ENCODE results near the gene ZIC5. TPM values are rescaled to one million over a fixed set of nuclear protein-coding genes. Genes with fewer than 3 reads are reported as not detected.
"Not testable (repeated sequence)": the region's sequence is repeated elsewhere in the genome, so short reads cannot be mapped to it uniquely, and the experiment has no call there.

The ZIC5 gene
- total RNA-seq, 1 donor from 2014 or later: not detected

DNA sequence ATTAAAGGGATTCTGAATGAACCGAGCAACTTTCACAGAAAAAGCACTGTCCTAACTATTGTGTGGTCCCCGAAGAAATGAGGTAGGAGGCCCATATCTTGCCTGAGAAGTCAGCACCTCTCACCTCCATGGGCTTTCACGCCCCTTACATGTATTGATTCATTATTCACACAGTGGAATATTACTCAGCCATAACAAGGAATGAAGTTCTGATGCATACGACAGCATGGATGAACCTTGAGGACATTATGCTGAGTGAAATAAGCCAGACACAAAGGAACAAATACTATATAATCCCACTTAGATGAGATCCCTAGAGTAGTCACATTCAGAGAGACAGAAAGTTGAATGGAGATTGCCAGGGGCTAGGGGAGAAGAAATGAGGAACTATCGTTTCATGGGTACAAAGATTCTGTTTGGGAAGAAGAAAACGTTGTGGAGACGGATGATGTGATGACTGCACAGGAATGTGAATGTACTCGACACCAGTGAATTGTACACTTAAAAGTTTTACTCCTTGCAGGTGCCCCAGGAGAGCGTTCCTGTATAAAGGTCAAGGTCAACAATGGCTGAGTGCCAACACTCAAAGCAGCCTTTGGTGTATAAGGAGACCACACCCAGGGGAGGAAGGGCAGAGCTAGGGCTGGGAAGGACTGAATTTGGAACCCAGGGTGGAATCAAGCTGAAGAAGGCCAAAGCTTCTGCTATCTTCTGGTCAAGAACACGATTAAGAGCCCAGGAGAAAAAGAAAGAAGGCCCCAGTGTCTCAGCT lies 22.5 kb downstream of the ZIC5 start:
- ATAC-seq: no peak
- intact Hi-C loops (cut with micrococcal nuclease): no loop called here
- no peak for DNase-seq

DNA sequence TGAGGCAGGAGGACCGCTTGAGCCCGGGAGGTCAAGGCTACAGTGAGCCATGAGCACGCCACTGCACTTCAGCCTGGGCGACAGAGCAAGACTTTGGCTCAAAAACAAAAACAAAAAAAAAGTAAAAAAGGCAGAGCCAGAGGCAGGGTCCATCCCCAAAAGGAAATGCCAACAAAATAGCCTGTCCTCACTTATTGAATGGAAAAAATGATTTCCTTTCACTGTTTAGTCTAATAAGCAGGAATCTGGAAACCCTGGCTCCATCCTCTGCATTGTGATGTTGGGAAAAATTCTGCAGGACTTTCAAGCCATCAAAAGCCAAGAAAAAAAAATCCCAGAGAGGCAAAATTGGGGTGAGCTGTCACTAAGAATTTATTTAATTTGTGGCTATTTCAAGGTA lies 23.2 kb downstream of the ZIC5 start:
- DNase-seq (no peak), ATAC-seq (no peak)

GRCh38 chr13:99947666-99948065 lies 23.9 kb downstream of the ZIC5 start:
- intact Hi-C loops (cut with micrococcal nuclease): no loop called here
- ATAC-seq (no peak), DNase-seq (no peak)

More for the DNA sequence above, 23.2 kb downstream of the ZIC5 start:
- intact Hi-C loops (cut with micrococcal nuclease): no loop called here

GRCh38 chr13:99945515-99945914 lies 26.1 kb downstream of the ZIC5 start:
- ATAC-seq; DNase-seq; intact Hi-C loops (cut with micrococcal nuclease): not testable (repeated sequence)

DNA sequence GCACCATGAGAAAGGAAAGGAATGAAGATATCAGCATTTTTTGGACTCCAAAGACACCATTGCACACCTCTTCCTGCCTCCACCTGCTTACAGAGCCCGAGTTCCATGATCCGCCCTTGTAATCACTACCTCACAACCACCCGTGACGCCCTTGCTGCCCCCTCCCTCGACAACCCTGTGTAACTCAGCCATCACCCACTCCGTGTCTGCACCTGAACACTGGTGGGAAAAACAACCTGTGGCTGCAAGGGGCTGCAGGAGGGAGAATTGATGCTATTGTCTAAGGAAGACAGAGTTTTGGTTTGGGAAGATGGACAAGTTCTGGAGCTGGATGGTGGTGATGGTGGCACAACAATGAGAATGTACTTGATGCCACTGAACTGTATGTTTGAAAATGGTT lies 27.0 kb downstream of the ZIC5 start:
- DNase-seq (no peak), ATAC-seq (no peak)
- intact Hi-C loops (cut with micrococcal nuclease): no loop called here

DNA sequence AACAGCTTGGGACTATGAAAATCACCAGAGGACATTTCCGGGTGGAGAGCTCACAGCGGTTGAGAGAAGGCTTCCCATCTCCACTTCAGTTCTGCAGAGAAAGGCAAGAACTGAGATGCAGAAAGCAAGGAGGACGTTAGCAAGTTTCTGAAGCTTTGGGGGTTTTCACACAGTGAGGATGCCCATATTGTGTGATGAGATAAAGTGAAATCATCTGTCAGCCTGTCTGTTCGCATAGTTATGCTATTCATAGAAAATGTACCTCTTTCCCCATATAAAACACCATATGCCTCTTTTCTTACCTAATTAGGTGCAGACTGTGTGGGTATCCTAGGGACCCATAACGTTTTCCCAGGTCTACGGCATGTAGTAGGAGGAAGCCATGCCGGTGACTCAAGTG lies 27.5 kb downstream of the ZIC5 start:
- no peak for ATAC-seq
- intact Hi-C loops (cut with micrococcal nuclease): no loop called here
- no peak for DNase-seq

DNA sequence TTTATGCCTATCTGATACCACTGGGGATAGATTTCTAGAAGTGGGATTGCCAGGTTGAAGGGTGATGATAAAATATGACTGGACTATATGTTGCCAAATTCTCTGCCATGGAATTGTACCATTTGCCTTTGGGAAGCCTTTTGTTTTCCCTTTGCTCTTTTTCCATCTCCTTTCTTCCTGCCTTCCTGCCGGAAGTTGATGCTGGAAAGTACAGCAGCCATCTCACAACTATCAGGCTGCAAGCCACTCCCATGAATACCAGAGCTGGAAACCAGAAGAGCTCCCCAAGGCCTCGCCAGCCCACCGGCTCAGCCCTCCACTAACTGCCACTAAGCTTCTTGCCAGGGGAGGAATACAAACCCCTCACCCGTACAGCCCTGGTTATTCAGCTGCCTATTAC lies 29.7 kb downstream of the ZIC5 start:
- no peak for ATAC-seq
- DNase-seq: no peak
- intact Hi-C loops (cut with micrococcal nuclease): no loop called here

DNA sequence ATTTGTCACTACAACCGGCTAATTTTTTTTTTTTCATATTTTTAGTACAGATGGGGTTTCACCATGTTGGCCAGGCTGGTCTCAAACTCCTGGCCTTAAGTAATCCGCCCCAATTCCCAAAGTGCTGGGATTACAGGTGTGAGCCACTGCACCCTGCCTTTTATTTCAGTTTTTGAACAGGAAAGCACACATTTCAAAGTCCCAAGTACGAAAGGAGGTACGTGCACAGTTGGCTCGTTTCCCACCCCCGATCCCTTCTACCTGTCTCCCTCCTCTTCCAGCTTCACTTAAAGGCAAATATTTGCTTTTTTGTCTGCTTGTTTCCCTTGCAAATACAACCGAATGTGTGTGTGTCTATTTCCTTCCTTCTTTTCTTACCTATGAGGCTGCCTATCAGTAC lies 30.5 kb downstream of the ZIC5 start:
- no peak for ATAC-seq
- intact Hi-C loops (cut with micrococcal nuclease): no loop called here

DNA sequence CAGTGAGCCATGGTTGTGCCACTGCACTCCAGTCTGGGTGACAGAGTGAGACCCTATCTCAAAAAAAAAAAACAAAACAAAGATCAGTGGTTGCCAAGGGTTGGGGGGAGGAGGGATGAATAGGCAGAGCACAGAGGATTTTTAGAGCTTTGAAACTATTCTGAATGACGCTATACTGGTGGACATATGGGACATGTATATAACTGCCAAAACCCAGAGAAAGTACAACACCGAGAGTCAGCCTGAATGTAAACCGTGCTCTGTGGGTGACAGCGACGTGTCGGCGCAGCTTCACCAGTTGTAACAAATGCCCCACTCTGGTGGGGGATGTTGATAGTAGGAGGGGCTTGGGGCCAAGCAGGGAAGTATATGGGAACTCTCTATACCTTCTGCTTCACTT lies 32.9 kb downstream of the ZIC5 start:
- no peak for ATAC-seq
- intact Hi-C loops (cut with micrococcal nuclease): no loop called here
- DNase-seq: no peak

More for the DNA sequence above, 30.5 kb downstream of the ZIC5 start:
- no peak for DNase-seq

DNA sequence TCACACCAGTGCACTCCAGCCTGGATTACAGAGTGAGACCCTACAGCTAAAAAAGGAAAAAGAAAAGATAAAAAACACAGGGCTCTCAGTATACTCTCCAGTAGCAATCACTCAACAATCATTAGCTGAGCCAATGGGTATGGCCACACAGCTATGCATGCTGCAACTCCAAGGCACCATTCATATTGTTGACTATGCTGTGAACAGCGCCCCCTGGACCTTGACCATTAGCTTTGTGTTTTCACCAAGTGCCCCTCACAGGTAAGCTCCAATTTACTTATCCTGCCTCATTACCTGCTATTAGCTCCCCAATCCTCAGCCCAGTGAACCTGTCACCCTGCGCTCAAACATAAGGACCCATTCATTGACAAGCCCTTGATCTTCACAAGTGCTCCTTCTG lies 35.8 kb downstream of the ZIC5 start:
- DNase-seq (no peak), ATAC-seq (no peak)
- intact Hi-C loops (cut with micrococcal nuclease): no loop called here

- ATAC-seq (no peak), DNase-seq (no peak)
- intact Hi-C loops (cut with micrococcal nuclease): no loop called here
Observed at GRCh38 chr13:99932912-99933311, 38.7 kb downstream of the ZIC5 start.

DNA sequence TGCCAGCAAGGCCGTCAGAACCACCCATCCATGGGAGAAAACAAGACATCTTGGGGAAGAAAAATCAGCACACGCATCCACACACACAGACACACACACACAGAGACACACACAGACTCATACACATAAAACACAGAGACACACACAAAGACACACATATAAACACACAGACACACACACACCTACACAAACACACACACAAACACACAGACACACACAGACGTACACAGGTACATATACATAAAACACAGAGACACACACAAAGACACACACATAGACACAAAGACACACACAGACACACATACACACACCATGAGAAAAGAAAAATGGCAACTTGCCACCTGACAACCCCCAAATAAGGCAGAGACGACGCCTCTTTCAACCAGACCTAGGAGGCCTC lies 40.6 kb downstream of the ZIC5 start:
- ATAC-seq (no peak), DNase-seq (no peak)
- intact Hi-C loops (cut with micrococcal nuclease): no loop called here

DNA sequence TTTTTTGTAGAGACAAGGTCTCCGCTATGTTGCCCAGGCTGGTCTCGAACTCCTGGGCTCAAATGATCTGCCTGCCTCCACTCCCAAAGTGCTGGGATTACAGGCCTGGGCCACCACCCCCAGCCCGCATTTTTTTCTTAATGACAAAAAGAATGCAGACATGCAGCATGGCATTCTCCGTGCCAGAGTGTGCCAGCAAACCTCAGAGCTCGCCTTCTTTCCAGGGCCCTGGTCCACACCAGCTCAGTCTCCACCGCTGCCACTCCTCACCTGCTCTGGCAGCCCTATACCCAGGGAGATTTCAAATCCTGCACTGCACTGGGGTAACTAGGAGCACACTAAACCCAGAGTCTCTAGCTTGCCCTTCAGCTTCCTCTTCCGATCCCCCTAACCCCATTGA lies 41.7 kb downstream of the ZIC5 start:
- intact Hi-C loops (cut with micrococcal nuclease): loop anchor here (10.0 kb wide), 1 partner anchor 585 kb away; no protein-coding TSS in a partner anchor
- no peak for DNase-seq
- ATAC-seq: no peak

DNA sequence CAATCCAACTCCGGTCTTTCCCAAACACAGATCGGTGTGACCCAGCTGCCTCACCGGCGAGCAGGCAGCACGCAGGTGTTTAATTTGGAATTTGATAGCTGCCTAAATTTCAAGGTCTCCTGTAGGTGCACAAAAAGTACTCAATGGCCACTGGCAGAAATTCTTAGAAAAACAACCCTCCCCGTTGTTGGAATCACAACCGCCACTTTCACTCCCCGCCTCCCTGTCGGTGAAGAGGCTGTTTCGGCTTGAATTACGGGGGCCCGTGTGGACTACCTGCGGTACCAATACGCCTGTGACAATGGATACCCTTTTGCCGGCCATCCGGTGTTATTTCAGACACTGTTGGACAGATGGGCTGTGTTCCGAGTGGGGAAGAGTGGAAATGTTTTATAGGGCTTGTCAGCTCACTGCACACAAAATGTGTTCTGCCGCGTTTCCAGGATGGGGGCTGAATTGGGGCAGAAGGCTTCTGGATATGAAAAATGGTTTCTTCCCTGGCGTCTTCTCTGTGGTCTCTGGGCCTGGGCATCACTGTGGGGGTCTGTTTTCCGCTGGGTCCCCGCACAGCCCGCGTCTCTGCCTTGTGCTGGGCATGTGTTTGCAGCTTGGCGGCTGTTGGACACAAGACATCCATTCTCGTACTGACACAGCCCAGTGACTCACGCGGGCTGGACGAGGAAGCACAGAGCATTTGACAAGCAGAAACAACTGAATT lies 45.4 kb downstream of the ZIC5 start:
- intact Hi-C loops (cut with micrococcal nuclease): loop anchor here (10.0 kb wide), 1 partner anchor 589 kb away; no protein-coding TSS in a partner anchor
- no peak for ATAC-seq

DNA sequence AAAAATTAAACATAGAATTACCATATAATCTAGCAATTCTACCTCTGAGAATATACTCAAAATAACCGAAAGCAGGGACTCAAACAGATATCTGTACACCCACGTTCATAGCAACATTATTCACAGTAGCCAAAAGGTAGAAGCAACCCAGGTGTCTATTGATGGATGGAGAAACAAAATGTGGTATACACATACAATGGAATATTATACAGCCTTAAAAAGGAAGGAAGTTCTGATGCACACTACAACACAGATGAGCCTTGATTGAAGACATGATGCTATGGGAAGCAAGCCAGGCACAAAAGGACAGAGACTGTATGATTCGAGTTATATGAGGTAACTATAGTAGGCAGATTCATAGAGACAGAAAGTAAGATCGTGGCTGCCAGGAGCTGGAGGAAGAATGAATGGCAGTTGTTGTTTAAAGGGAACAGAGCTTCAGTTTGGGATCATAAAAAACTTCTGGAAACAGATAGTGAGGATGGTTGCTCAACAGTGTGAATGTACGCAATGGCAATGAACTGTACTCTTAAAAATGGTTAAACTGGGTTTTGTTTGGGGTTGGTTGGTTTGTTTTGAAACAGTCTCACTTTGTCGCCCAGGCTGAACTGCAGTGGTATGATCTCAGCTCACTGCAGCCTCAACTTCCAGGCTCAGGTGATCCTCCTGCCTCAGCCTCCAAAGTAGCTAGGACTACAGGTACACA lies 47.5 kb downstream of the ZIC5 start:
- intact Hi-C loops (cut with micrococcal nuclease): loop anchor here (10.0 kb wide), 1 partner anchor 591 kb away; no protein-coding TSS in a partner anchor
- ATAC-seq (no peak), DNase-seq (no peak)

More for the DNA sequence above, 45.4 kb downstream of the ZIC5 start:
- DNase-seq: no peak

DNA sequence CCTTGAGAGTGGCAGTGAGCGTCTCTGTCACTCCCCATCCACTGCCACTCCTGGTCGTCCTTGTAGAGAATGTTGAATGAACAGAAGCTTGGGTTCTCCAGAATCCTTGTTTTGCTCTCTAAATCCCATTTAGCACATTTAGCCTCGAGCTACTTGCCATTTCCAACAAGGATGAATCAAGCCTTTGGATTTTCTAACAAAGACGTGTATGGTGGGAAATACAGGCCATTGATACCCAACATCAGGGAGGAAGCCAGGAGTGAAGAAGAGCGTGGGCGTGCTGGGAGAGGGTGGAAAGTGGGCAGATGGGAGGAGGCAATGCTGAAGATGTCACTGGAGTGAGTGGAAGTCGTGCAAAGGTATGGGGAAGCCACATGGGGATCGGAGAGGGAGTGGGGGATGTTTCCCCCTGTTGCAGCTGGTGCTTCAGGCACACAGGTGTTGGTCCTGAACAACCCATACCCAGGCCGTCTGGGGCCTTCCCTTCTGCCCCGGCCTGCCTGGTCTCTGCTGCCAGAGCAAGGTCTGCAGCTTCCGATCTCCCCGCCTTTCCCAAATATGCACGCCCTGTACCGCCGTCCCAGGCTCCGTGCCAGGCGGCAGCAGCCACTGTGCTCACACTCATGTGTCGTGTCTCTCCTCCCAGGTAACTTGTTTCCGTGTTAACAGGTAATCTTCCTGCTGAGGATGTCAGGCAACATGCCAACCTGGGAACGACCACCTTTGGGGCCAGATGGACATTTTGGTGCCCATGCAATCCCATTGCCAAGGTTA lies 48.7 kb downstream of the ZIC5 start:
- DNase-seq: no peak
- ATAC-seq: no peak
- intact Hi-C loops (cut with micrococcal nuclease): loop anchor here (10.0 kb wide), 1 partner anchor 592 kb away; no protein-coding TSS in a partner anchor

- DNase-seq (no peak), ATAC-seq (no peak)
- intact Hi-C loops (cut with micrococcal nuclease): loop anchor here (10.0 kb wide), 1 partner anchor 264 kb away; no protein-coding TSS in a partner anchor
Observed at GRCh38 chr13:99919132-99919531, 52.4 kb downstream of the ZIC5 start.

DNA sequence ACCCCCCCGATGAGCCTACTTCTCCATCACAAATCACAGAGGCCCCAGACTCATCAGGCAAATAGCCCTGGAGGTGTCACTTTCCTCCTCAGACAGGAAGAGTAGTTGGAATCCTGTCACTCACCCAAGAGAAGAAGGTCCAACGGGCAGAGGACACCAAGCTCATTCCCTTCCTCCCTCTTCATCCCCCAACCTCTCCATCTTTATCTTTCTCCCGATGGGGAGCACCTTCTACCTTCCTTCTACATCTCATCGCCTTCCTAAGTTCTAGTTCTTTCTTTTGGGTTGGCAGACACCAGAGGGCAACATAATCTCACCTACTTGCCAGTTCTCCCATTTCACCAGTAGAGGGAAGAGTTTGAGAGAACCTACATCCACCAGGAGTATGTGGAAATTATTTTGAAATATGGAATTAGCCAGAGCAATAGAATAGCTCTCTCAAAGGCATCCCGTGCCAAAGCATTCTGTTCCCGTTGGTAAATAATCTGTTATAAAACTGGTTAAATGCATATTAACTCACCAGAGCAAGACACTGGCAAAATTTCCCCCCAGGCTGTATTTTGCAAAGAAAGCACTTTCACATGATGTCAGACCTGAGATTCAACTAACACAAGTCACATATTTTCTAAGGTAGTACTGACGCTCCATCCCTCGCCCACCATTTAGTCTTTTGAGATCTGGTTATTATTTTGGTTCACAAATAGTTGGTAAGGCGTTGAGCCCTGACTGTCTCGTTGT lies 55.0 kb downstream of the ZIC5 start:
- intact Hi-C loops (cut with micrococcal nuclease): loop anchor here (10.0 kb wide), 1 partner anchor 262 kb away; no protein-coding TSS in a partner anchor
- ATAC-seq: peak; percentile 69
- no peak for DNase-seq

All from left ventricle myocardium superior (tissue), 1 donor.